Central memory CD8-positive, alpha-beta T cell (primary cell): ENCODE results near the gene CCDC85B.

ENCODE experiments used
- ATAC-seq: fragments of 150-1000 bp; cut with Tn5 transposase; replicated peaks from 2 replicates; pipeline ENCODE4 v1.10.0; 2022; ENCODE audit warnings: mild to moderate bottlenecking, moderate FRiP score, moderate number of reproducible peaks; ENCODE audit not compliant: poor library complexity, severe bottlenecking; ENCODE audit errors: extremely low read depth
- DNase-seq, 2 donors: peaks; one replicate each; pipeline ENCODE4 v3.0.0; 2021; ENCODE audit warnings: low spot score in 2 of 2
- H3K27ac Mint-ChIP-seq: one replicate; pipeline ENCODE4 v1.8.0; 2022; ENCODE audit warnings: low read depth, mild to moderate bottlenecking, moderate library complexity, mixed read lengths
- H3K27me3 Mint-ChIP-seq: one replicate; pipeline ENCODE4 v1.8.0; 2022; ENCODE audit warnings: mixed read lengths
- H3K36me3 Mint-ChIP-seq: one replicate; pipeline ENCODE4 v1.8.0; 2022; ENCODE audit warnings: mild to moderate bottlenecking, moderate library complexity, mixed read lengths; ENCODE audit not compliant: insufficient read depth
- H3K4me1 Mint-ChIP-seq: one replicate; pipeline ENCODE4 v1.8.0; 2022; ENCODE audit warnings: mixed read lengths
- H3K4me3 Mint-ChIP-seq: one replicate; pipeline ENCODE4 v1.8.0; 2022; ENCODE audit warnings: mild to moderate bottlenecking, moderate library complexity, mixed read lengths
- H3K9me3 Mint-ChIP-seq: one replicate; pipeline ENCODE4 v1.8.0; 2022; ENCODE audit warnings: mixed read lengths

CCDC85B gene

GRCh38 chr11:65859812-65860277, 30.6 kb upstream of the CCDC85B start:
- Mint-ChIP-seq H3K36me3 (peaks cover 54% of the 10 kb centered on the region), H3K9me3 (no peaks in the 10 kb centered on the region), H3K27ac (peak overlapping the region; percentile 82), H3K4me1 (peaks cover 56% of the 10 kb centered on the region), H3K27me3 (no peaks in the 10 kb centered on the region), H3K4me3 (peak overlapping the region; percentile 88)
- ATAC-seq: no peak
- DNase-seq: peak in 1 of 2 donors; percentile 40

- Mint-ChIP-seq H3K4me1 (peaks cover 53% of the 10 kb centered on the region), H3K27me3 (no peaks in the 10 kb centered on the region), H3K36me3 (peaks cover 52% of the 10 kb centered on the region), H3K9me3 (no peaks in the 10 kb centered on the region), H3K27ac (peak within 1 kb of the TSS; percentile 90), H3K4me3 (peak within 1 kb of the TSS; percentile 88)
- peak; percentile 59 for ATAC-seq
- peak; percentile 95 to 97 for DNase-seq
Measured at GRCh38 chr11:65860278-65861164, 30.0 kb upstream of the CCDC85B start, which contains the start of gene MUS81. TSS of gene MUS81 (plus strand) at chr11:65860433. CDS start at chr11:65860754, 321 bp downstream.

GRCh38 chr11:65861165-65861505, 29.3 kb upstream of the CCDC85B start:
- ATAC-seq (no peak), DNase-seq (no peak)
- Mint-ChIP-seq H3K9me3 (no peaks in the 10 kb centered on the region), H3K36me3 (peaks cover 49% of the 10 kb centered on the region), H3K4me3 (peak overlapping the region; percentile 88), H3K27me3 (no peaks in the 10 kb centered on the region), H3K4me1 (peaks cover 51% of the 10 kb centered on the region), H3K27ac (peak overlapping the region; percentile 82)

- Mint-ChIP-seq H3K4me1 (peaks cover 46% of the 10 kb centered on the region), H3K36me3 (peaks cover 46% of the 10 kb centered on the region), H3K9me3 (no peaks in the 10 kb centered on the region), H3K27ac (no peak overlapping the region), H3K27me3 (no peaks in the 10 kb centered on the region), H3K4me3 (peak overlapping the region; percentile 88)
- ATAC-seq (no peak), DNase-seq (no peak)
Measured at GRCh38 chr11:65861533-65862183, 28.8 kb upstream of the CCDC85B start.

- Mint-ChIP-seq H3K36me3 (peaks cover 45% of the 10 kb centered on the region), H3K27me3 (no peaks in the 10 kb centered on the region), H3K4me1 (peaks cover 49% of the 10 kb centered on the region), H3K4me3 (peak overlapping the region; percentile 18), H3K27ac (no peak overlapping the region), H3K9me3 (no peaks in the 10 kb centered on the region)
- DNase-seq: no peak
- ATAC-seq: no peak
Measured at GRCh38 chr11:65862191-65862735, 28.2 kb upstream of the CCDC85B start.

GRCh38 chr11:65862941-65863888, 27.3 kb upstream of the CCDC85B start:
- no peak for ATAC-seq
- Mint-ChIP-seq H3K4me3 (peak overlapping the region; percentile 18), H3K4me1 (peaks cover 49% of the 10 kb centered on the region), H3K36me3 (peaks cover 40% of the 10 kb centered on the region), H3K27me3 (no peaks in the 10 kb centered on the region), H3K9me3 (no peaks in the 10 kb centered on the region), H3K27ac (no peak overlapping the region)
- DNase-seq: no peak

- peak overlapping the region; percentile 61 for H3K27ac Mint-ChIP-seq
- DNase-seq: no peak
- H3K4me3 Mint-ChIP-seq: no peak overlapping the region
- H3K36me3 Mint-ChIP-seq: peaks cover 36% of the 10 kb centered on the region
- H3K9me3 Mint-ChIP-seq: no peaks in the 10 kb centered on the region
- no peaks in the 10 kb centered on the region for H3K27me3 Mint-ChIP-seq
- H3K4me1 Mint-ChIP-seq: peaks cover 41% of the 10 kb centered on the region
- ATAC-seq: no peak
Measured at GRCh38 chr11:65863889-65864705, 26.4 kb upstream of the CCDC85B start.

GRCh38 chr11:65864706-65865471, 25.6 kb upstream of the CCDC85B start:
- Mint-ChIP-seq H3K4me3 (no peak overlapping the region), H3K27ac (no peak overlapping the region), H3K9me3 (no peaks in the 10 kb centered on the region), H3K4me1 (peaks cover 40% of the 10 kb centered on the region), H3K27me3 (no peaks in the 10 kb centered on the region), H3K36me3 (peaks cover 34% of the 10 kb centered on the region)
- ATAC-seq (no peak), DNase-seq (no peak)

GRCh38 chr11:65865550-65866172, 24.8 kb upstream of the CCDC85B start:
- H3K4me1 Mint-ChIP-seq: peaks cover 41% of the 10 kb centered on the region
- H3K27me3 Mint-ChIP-seq: no peaks in the 10 kb centered on the region
- no peaks in the 10 kb centered on the region for H3K9me3 Mint-ChIP-seq
- ATAC-seq (no peak), DNase-seq (no peak)
- peaks cover 29% of the 10 kb centered on the region for H3K36me3 Mint-ChIP-seq
- no peak overlapping the region for H3K4me3 Mint-ChIP-seq
- H3K27ac Mint-ChIP-seq: no peak overlapping the region

GRCh38 chr11:65866509-65867283, 23.8 kb upstream of the CCDC85B start:
- Mint-ChIP-seq H3K27me3 (no peaks in the 10 kb centered on the region), H3K36me3 (peaks cover 26% of the 10 kb centered on the region), H3K4me1 (peaks cover 38% of the 10 kb centered on the region), H3K9me3 (no peaks in the 10 kb centered on the region), H3K4me3 (no peak overlapping the region), H3K27ac (no peak overlapping the region)
- DNase-seq (no peak), ATAC-seq (no peak)
